Panc1 (cell line): ENCODE data around the gene ZMYND10. TPM values are rescaled to one million over a fixed set of nuclear protein-coding genes. Genes with fewer than 3 reads are reported as not detected.
A peak's percentile ranks its signal among the peaks of the same experiment; 100 is the strongest.

Experiments
- ATAC-seq: fragments of 200-7000 bp; cut with Tn5 transposase; 2 replicates; pipeline ENCODE4 v1.9.1; 2020; ENCODE audit warnings: mild to moderate bottlenecking, moderate library complexity
- BruUV-seq: library from RNA; stranded (reverse); fragments of 400-500 nt; replicated peaks from 2 replicates; lab custom pipeline; 2021; lab: Mats Ljungman, UMichigan
- CTCF ChIA-PET: fragments of 300-600 bp; sonication (Branson Sonifier 250); formaldehyde crosslinking; loops from one replicate; lab custom pipeline; 2022; ENCODE audit warnings: antibody characterized with exemption; lab: Charles Lee
- POLR2A ChIA-PET: fragments of 300-600 bp; sonication (Branson Sonifier 250); formaldehyde crosslinking; loops from one replicate; lab custom pipeline; 2022; ENCODE audit warnings: antibody characterized with exemption; lab: Charles Lee
- DNase-seq: peaks from one replicate; pipeline ENCODE4 v3.0.0-alpha.2; 2010; ENCODE audit warnings: low read depth, low spot score
- H3K27ac ChIP-seq: 2 replicates; pipeline ENCODE4 v1.5.1; 2011; ENCODE audit warnings: mild to moderate bottlenecking, low read length, inconsistent platforms
- H3K27me3 ChIP-seq: fragments of 200-500 bp; sonication (Bioruptor generic); 2 replicates; pipeline ENCODE4 v1.6.0; 2014; ENCODE audit warnings: low read length, inconsistent platforms; ENCODE audit not compliant: control insufficient read depth, insufficient read depth
- H3K36me3 ChIP-seq: fragments of 200-500 bp; sonication (Bioruptor generic); 2 replicates; pipeline ENCODE4 v1.5.1; 2014; ENCODE audit warnings: inconsistent platforms, mild to moderate bottlenecking, low read length, moderate library complexity; ENCODE audit not compliant: control insufficient read depth, insufficient read depth
- H3K4me1 ChIP-seq: 2 replicates; pipeline ENCODE4 v1.5.1; 2011; ENCODE audit warnings: inconsistent platforms, mild to moderate bottlenecking, low read length, moderate library complexity; ENCODE audit not compliant: control insufficient read depth, insufficient read depth
- H3K4me3 ChIP-seq, 2 experiments: 2 replicates each; pipeline ENCODE4 v1.5.1; 2011 to 2012; ENCODE audit warnings: low read depth in 2 of 2, low read length in 2 of 2, mild to moderate bottlenecking in 2 of 2, inconsistent platforms in 1 of 2, moderate library complexity in 1 of 2
- H3K9me3 ChIP-seq: fragments of 200-500 bp; sonication (Bioruptor generic); 2 replicates; pipeline ENCODE4 v1.5.1; 2014; ENCODE audit warnings: low read depth, mild to moderate bottlenecking, inconsistent platforms, low read length, moderate library complexity; ENCODE audit not compliant: control insufficient read depth, insufficient read depth
- POLR2AphosphoS5 ChIP-seq: IDR thresholded peaks from 2 replicates; pipeline ENCODE4 v1.6.1; 2012; ENCODE audit warnings: mild to moderate bottlenecking, low read depth, low read length, moderate library complexity
- SIN3A ChIP-seq: IDR thresholded peaks from 2 replicates; pipeline ENCODE4 v1.6.1; 2012; ENCODE audit warnings: low read depth, mild to moderate bottlenecking, low read length, moderate library complexity, borderline replicate concordance; ENCODE audit not compliant: insufficient read depth
- TCF7L2 ChIP-seq: IDR thresholded peaks from 2 replicates; pipeline ENCODE4 v1.6.1; 2011; ENCODE audit warnings: mild to moderate bottlenecking, low read depth, low read length, inconsistent platforms
- in situ Hi-C: cut with HindIII; loops from 2 replicates; pipeline ENCODE4 v1.10.0; 2016; ENCODE audit warnings: low sequenced_read_pairs, low pct_unique_long_range_greater_than_20kb
- intact Hi-C: fragments of 100-400 bp; cut with micrococcal nuclease; formaldehyde crosslinking; loops from one replicate; pipeline ENCODE4 v1.10.0; 2022; ENCODE audit not compliant: unreplicated experiment
- total RNA-seq: library from RNA; stranded (reverse); gene quantifications from one replicate; pipeline ENCODE4 v1.2.1, GENCODE V29; 2021; ENCODE audit not compliant: unreplicated experiment
- TF ChIP-seq, protein P1 (sequence below), 2 experiments: IDR thresholded peaks; 2 replicates each; pipeline ENCODE4 v1.6.1; 2011 to 2012; ENCODE audit warnings: low read depth in 2 of 2, control low read depth in 1 of 2, low read length in 1 of 2, mild to moderate bottlenecking in 1 of 2, moderate library complexity in 1 of 2; ENCODE audit not compliant: insufficient read depth in 1 of 2
- TF ChIP-seq, protein P2 (sequence below): fragments of 450-650 bp; IDR thresholded peaks from 2 replicates; pipeline ENCODE4 v1.5.1; 2017; ENCODE audit warnings: mild to moderate bottlenecking

The ZMYND10 gene
- total RNA-seq, 1 experiment from 2014 or later, result 3.6 TPM

DNA sequence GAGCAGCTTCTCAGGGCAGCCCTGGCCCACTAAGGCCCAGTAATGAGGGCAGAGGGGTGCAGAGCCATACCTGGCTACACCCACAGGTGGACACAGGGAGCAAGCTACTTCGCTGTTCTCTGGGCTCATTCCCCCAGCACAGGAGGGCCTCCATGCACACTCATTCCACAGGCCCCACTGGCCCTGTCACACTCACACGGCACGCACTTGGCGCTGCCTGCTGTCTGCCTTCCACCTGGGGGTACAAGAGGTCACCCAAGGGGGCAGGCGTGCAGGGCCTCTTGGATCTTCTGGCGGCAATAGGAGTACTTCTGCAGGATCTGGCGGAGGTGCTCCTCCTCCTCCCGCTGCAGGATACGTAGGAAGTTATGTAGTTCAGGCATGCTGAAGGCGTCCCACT, 15.2 kb downstream of the ZMYND10 start:
- Histone ChIP-seq H3K4me1 (peaks cover 23% of the 10 kb centered on the region), H3K27ac (no peak overlapping the region), H3K36me3 (peaks cover 11% of the 10 kb centered on the region), H3K27me3 (no peaks in the 10 kb centered on the region), H3K9me3 (no peaks in the 10 kb centered on the region), H3K4me3 (no peak overlapping the region)
- no TSS peak for BruUV-seq
- ChIA-PET POLR2A (no interaction called here), CTCF (no interaction called here)
- in situ Hi-C loops, result no loop called here
- ATAC-seq (no peak), DNase-seq (no peak)
- TF ChIP-seq, protein P1, sequence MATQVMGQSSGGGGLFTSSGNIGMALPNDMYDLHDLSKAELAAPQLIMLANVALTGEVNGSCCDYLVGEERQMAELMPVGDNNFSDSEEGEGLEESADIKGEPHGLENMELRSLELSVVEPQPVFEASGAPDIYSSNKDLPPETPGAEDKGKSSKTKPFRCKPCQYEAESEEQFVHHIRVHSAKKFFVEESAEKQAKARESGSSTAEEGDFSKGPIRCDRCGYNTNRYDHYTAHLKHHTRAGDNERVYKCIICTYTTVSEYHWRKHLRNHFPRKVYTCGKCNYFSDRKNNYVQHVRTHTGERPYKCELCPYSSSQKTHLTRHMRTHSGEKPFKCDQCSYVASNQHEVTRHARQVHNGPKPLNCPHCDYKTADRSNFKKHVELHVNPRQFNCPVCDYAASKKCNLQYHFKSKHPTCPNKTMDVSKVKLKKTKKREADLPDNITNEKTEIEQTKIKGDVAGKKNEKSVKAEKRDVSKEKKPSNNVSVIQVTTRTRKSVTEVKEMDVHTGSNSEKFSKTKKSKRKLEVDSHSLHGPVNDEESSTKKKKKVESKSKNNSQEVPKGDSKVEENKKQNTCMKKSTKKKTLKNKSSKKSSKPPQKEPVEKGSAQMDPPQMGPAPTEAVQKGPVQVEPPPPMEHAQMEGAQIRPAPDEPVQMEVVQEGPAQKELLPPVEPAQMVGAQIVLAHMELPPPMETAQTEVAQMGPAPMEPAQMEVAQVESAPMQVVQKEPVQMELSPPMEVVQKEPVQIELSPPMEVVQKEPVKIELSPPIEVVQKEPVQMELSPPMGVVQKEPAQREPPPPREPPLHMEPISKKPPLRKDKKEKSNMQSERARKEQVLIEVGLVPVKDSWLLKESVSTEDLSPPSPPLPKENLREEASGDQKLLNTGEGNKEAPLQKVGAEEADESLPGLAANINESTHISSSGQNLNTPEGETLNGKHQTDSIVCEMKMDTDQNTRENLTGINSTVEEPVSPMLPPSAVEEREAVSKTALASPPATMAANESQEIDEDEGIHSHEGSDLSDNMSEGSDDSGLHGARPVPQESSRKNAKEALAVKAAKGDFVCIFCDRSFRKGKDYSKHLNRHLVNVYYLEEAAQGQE (IDR thresholded peaks at IDR 0.05; ENCODE audit: insufficient read depth in 1 of 2, low read depth in 2 of 2, low read length in 1 of 2), result no peak
- TF ChIP-seq, protein P2, sequence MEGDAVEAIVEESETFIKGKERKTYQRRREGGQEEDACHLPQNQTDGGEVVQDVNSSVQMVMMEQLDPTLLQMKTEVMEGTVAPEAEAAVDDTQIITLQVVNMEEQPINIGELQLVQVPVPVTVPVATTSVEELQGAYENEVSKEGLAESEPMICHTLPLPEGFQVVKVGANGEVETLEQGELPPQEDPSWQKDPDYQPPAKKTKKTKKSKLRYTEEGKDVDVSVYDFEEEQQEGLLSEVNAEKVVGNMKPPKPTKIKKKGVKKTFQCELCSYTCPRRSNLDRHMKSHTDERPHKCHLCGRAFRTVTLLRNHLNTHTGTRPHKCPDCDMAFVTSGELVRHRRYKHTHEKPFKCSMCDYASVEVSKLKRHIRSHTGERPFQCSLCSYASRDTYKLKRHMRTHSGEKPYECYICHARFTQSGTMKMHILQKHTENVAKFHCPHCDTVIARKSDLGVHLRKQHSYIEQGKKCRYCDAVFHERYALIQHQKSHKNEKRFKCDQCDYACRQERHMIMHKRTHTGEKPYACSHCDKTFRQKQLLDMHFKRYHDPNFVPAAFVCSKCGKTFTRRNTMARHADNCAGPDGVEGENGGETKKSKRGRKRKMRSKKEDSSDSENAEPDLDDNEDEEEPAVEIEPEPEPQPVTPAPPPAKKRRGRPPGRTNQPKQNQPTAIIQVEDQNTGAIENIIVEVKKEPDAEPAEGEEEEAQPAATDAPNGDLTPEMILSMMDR, result no peak
- no peak for TF ChIP-seq TCF7L2
- TF ChIP-seq POLR2AphosphoS5, result no peak
- no peak for TF ChIP-seq SIN3A
- intact Hi-C loops, result no loop called here

DNA sequence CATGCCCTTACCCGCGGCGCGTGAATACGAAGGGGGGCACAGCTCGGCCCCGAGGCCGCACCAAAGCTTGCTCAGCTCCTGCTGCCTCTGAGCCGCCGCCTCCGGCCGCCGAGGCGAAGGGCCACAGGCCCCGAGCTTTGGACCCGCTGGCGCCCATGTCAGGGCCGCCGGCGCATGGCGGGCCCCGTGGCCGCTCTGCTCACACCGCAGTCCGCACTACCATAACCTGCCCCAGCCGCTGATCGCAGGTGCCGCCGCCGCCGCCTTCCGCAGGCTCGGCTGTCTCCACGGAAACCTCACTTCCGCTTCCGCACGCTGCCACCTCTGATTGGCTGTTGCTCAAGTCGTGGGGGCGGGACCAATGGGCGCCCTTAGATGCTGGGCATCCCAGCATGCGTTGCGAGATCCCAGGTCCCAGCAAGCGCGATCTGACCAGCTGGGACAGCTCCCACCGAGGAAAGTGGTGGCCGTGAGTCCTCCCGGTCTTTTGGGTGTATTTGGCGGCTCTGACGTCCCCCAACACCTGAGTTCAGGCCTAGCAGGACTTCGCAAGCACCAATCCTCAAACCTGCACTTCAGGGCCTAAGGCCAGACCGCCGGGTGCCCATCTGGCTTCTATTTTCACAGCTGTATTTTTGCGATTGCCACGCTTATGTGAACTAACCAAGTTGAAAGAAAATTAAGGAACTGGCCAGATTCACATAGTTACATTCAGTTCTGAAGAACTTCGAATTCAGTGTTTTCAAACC, 17.4 kb downstream of the ZMYND10 start, which contains the start of gene TUSC2:
Gene TUSC2 (minus strand): TSS at position 281 of the 749 bp plus-strand sequence. CDS start 124 bp downstream, at position 157.
- intact Hi-C loops, result no loop called here
- BruUV-seq, result no TSS peak
- Histone ChIP-seq H3K4me1 (peaks cover 16% of the 10 kb centered on the region), H3K4me3 (peak within 1 kb of the TSS; percentile 87 to 89), H3K9me3 (no peaks in the 10 kb centered on the region), H3K36me3 (peaks cover 11% of the 10 kb centered on the region), H3K27me3 (no peaks in the 10 kb centered on the region), H3K27ac (peak within 1 kb of the TSS; percentile 89)
- in situ Hi-C loops, result no loop called here
- ChIA-PET POLR2A (interaction anchor here (0.6 to 0.7 kb wide), 3 partner anchors 9 to 64 kb away, joined by 3 to 14 read pairs (median 5); no protein-coding TSS in a partner anchor), CTCF (interaction anchor here (1.0 kb wide), 1 partner anchor 101 kb away, joined by 5 read pairs; no protein-coding TSS in a partner anchor)
- ATAC-seq, result peak; percentile 92
- TF ChIP-seq TCF7L2 (0 out of 2 replicates have a peak, but pooled peaks have one; percentile 41), SIN3A (peak; percentile 37; the same call in 1 of the 2 replicates), POLR2AphosphoS5 (peak; percentile 73)
- TF ChIP-seq, protein P1 (IDR thresholded peaks at IDR 0.05; ENCODE audit: insufficient read depth in 1 of 2, low read depth in 2 of 2, low read length in 1 of 2), result 0 out of 4 replicates have a peak, but pooled peaks of 1 of the 2 experiments have one; percentile 71
- TF ChIP-seq, protein P2, result no peak
- no peak for DNase-seq
